ENCODE data around the gene HLTF.

The HLTF gene

DNA sequence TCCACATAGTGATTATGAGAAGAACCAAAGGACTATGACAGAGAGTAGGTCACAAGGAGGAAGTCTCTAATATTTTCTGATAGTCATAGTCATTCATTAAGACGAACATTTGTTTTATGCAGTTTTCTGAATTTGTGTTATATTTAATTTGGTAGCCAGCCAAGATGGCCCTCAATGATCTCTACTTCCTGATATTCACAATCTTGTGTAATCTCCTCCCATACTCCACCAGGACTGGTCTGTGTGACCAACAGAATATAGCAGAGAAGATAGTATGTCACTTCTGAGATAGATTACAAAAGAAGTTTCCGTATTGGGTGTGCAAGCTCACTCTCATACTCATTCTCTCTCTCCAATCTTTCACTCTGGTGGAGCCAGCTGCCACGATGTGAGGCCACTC lies 30.8 kb downstream of the HLTF start:
- H3K27me3 Mint-ChIP-seq: no peaks in the 10 kb centered on the region
- H3K27ac Mint-ChIP-seq: no peak overlapping the region
- H3K9me3 Mint-ChIP-seq: no peaks in the 10 kb centered on the region
- no peak overlapping the region for H3K4me3 Mint-ChIP-seq
- H3K36me3 Mint-ChIP-seq (ENCODE audit: low read depth): peaks cover 78% of the 10 kb centered on the region
- no peaks in the 10 kb centered on the region for H3K4me1 Mint-ChIP-seq (ENCODE audit: low read depth)

DNA sequence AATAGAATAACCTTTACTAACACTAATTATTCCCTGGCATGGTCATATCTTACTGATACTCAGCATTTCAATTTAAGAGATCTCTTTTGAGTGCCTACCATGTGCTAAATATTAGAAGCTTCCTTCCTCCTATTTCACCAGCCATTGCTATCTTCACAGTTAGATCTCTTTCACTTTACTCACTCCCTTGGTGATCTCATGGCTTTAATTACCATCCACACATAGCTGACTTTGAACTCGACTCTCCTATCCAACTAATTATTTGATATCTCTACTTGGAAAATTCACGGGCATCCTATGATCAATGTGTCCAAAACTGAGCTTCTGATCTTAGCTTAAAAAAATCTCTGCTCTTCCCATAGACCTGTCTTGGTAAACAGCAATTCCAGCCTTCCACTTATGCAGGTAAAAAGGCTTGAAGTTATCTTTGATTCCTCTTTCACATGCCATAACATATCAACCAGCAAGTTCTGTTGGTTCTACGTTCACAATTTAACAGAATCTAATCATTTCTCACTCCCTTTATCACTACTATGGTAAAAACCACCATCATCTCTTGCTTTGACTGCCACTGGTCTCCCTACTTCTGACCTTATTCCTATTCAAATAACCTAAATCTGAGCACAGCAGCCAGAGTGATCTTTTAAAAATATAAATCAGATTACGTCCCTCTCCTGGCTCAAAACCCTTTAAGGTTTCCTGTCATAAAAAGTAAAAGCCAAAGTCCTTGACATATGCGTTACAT lies 41.8 kb downstream of the HLTF start:
- H3K27ac Mint-ChIP-seq: no peak overlapping the region
- no peak overlapping the region for H3K4me3 Mint-ChIP-seq
- H3K9me3 Mint-ChIP-seq: no peaks in the 10 kb centered on the region
- peaks cover 21% of the 10 kb centered on the region for H3K4me1 Mint-ChIP-seq (ENCODE audit: low read depth)
- H3K36me3 Mint-ChIP-seq (ENCODE audit: low read depth): peaks cover 59% of the 10 kb centered on the region
- no peaks in the 10 kb centered on the region for H3K27me3 Mint-ChIP-seq

DNA sequence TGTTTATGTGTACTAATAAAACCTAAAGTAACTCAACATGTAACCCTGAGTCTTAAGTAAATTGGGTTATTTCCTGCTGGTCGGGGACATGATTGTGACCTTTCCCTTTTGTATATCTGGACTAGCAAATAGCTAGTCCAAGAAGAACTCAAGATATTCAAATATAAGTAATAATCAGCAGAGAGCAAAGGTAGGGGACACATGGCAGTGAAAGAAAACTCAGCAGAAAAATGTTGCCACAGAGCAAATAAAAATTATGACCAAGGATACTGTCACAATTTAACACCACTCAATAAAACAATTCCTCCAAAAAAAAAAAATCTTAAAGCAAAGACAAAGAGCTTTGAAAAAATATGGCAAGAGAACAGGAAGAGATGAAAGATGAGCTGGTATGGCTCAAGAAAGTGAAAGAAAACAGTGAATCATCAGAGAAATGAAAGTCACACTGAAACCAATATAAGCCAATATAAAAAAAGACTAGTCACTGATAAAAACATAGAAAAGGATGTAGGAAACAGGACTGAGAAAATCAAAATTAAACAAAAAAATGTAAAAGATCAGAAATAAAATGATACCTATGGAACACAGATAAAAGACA lies 43.4 kb downstream of the HLTF start:
- no peaks in the 10 kb centered on the region for H3K9me3 Mint-ChIP-seq
- peaks cover 51% of the 10 kb centered on the region for H3K36me3 Mint-ChIP-seq (ENCODE audit: low read depth)
- H3K4me3 Mint-ChIP-seq: peak overlapping the region; percentile 11
- peaks cover 21% of the 10 kb centered on the region for H3K4me1 Mint-ChIP-seq (ENCODE audit: low read depth)
- no peaks in the 10 kb centered on the region for H3K27me3 Mint-ChIP-seq
- H3K27ac Mint-ChIP-seq: peak overlapping the region; percentile 78

DNA sequence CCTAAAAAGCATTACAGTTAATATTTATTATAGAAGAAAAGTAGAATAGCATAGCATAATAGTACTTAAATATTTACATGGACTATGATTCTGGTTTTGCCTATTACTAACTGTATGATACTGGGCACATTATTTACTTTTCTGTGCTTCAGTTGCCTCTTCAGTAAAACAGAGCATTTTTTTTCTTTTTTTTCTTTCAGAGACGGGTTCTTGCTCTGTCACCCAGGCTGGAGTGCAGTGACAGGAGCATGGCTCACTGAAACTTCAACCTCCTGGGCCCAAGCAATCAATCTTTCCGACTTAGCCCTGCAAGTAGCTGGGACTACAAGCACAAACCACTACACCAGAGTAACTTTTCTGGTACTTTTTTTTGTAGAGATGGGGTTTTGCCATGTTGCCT lies 48.0 kb downstream of the HLTF start:
- Mint-ChIP-seq H3K36me3 (ENCODE audit: low read depth) (peaks cover 27% of the 10 kb centered on the region), H3K9me3 (no peaks in the 10 kb centered on the region), H3K27me3 (no peaks in the 10 kb centered on the region), H3K4me3 (no peak overlapping the region), H3K4me1 (ENCODE audit: low read depth) (peaks cover 13% of the 10 kb centered on the region), H3K27ac (no peak overlapping the region)

DNA sequence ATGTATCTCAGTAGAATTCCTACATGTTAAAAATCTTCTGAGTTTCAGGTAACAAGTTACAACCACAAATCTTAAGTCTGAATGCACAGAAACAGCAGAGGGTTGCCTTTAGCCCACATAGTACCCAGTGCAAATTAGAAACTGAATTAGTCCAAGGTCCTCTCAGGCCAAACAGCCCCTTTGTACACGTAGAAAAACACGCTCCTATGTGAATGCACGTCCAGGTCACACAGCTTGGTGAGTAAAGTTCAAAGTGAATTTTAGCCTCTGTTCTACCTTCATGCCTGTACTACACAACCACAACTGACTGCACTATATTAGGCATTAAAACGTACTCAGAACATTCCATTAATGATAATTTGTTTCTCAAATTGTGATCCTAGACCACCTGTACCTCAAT lies 48.6 kb downstream of the HLTF start:
- no peak overlapping the region for H3K4me3 Mint-ChIP-seq
- H3K36me3 Mint-ChIP-seq (ENCODE audit: low read depth): peaks cover 22% of the 10 kb centered on the region
- H3K27me3 Mint-ChIP-seq: no peaks in the 10 kb centered on the region
- H3K27ac Mint-ChIP-seq: no peak overlapping the region
- peaks cover 6% of the 10 kb centered on the region for H3K4me1 Mint-ChIP-seq (ENCODE audit: low read depth)
- no peaks in the 10 kb centered on the region for H3K9me3 Mint-ChIP-seq

DNA sequence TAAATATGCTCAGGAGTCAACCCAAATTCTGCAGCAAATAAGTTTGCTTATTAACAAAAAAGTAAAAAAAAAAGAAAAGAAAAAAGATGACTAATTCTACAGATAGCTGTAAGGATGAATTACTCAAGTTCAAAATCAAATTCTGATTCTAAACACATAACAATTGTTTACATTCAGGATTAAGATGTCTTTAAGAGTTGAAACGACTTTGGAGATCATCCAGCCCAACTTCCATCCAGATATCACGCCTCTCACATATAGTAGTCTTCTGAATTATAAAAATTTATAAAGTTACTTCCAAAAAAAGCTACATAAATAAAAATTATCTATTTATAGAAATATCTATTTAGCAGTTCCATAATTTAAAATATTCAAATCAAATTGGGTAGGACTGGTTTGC lies 55.2 kb downstream of the HLTF start:
- Mint-ChIP-seq H3K36me3 (ENCODE audit: low read depth) (peaks cover 33% of the 10 kb centered on the region), H3K27me3 (no peaks in the 10 kb centered on the region), H3K27ac (no peak overlapping the region), H3K4me1 (ENCODE audit: low read depth) (no peaks in the 10 kb centered on the region), H3K9me3 (no peaks in the 10 kb centered on the region), H3K4me3 (no peak overlapping the region)

DNA sequence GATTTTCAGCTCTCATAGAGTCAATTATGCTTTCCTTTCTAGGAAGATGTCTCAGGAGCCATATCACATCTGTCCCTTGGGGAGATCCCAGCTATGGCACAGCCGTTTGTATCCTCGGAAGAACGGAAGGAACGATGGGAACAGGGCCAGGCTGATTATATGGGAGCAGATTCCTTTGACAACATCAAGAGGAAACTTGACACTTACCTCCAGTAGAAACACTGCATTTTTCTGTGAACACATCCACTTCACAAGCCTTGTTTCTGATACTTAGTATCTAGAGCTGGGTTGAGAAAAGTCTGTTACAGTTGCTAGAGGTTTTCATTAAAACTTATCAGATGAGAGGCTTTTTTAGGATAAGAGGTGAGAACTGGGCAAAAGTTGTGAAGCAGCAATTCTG lies 59.6 kb downstream of the HLTF start:
- Mint-ChIP-seq H3K9me3 (peaks cover 7% of the 10 kb centered on the region), H3K4me1 (ENCODE audit: low read depth) (no peaks in the 10 kb centered on the region), H3K4me3 (no peak overlapping the region), H3K27me3 (no peaks in the 10 kb centered on the region), H3K36me3 (ENCODE audit: low read depth) (peaks cover 70% of the 10 kb centered on the region), H3K27ac (no peak overlapping the region)

DNA sequence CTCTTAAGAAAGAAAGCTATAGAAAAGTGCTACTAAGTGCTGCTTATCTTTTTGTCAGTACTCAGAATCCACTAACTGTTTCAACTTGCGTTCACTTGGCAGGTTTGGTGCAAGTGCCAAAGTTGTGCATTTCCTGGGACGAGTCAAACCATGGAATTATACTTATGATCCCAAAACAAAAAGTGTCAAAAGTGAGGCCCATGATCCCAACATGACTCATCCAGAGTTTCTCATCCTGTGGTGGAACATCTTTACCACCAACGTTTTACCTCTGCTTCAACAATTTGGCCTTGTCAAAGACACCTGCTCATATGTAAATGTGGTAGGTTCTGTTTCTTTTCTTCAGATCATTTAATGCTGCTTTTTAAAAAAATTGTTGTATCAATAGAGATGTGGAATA lies 62.4 kb downstream of the HLTF start:
- Mint-ChIP-seq H3K27me3 (no peaks in the 10 kb centered on the region), H3K4me3 (no peak overlapping the region), H3K9me3 (peaks cover 7% of the 10 kb centered on the region), H3K36me3 (ENCODE audit: low read depth) (peaks cover 70% of the 10 kb centered on the region), H3K27ac (no peak overlapping the region), H3K4me1 (ENCODE audit: low read depth) (peaks cover 12% of the 10 kb centered on the region)

DNA sequence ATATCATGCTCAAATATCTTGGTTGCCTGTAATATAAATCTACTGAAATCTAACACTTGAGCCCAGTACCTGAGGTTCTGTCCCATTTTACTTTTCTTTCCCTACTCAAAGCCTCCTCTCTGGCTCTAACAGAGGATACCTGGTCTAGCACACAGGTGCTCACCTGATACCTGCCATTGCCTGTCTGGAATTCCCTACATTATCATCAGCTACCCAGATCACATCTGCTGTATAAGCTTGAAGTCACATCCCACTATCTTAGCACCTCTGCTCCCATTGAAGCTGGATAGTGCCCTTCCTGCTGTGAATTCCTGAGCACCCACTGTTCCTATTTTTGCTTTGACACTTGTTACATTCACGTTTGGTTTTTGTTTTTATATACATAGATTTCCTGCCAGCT lies 64.5 kb downstream of the HLTF start:
- H3K27ac Mint-ChIP-seq: no peak overlapping the region
- H3K4me1 Mint-ChIP-seq (ENCODE audit: low read depth): peaks cover 15% of the 10 kb centered on the region

DNA sequence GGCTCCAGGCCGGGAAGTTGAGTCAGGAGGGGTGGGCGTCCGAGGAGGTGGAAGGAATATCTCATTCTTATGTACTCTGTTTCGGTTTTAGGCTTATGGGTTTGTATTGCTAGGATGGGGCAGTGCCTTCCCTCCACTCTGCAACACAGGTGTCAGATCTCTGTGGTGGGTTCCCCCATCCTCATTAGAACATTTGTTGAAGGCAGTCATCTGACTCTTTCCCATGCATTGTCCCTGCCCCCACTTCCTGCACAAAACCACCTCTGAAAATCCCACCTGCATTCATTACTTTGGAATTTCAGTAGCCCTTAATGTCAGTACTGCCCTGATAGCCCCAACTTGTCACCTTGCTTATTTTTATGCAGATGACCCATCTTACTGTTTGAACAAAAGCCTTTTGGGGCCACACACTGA lies 65.5 kb downstream of the HLTF start:
- peaks cover 15% of the 10 kb centered on the region for H3K4me1 Mint-ChIP-seq (ENCODE audit: low read depth)
- peaks cover 53% of the 10 kb centered on the region for H3K36me3 Mint-ChIP-seq (ENCODE audit: low read depth)
- peak overlapping the region; percentile 37 for H3K27ac Mint-ChIP-seq
- H3K9me3 Mint-ChIP-seq: peaks cover 7% of the 10 kb centered on the region
- H3K27me3 Mint-ChIP-seq: no peaks in the 10 kb centered on the region
- H3K4me3 Mint-ChIP-seq: no peak overlapping the region

More for the DNA sequence above, 64.5 kb downstream of the HLTF start:
- peaks cover 63% of the 10 kb centered on the region for H3K36me3 Mint-ChIP-seq (ENCODE audit: low read depth)
- H3K4me3 Mint-ChIP-seq: no peak overlapping the region
- no peaks in the 10 kb centered on the region for H3K27me3 Mint-ChIP-seq
- H3K9me3 Mint-ChIP-seq: peaks cover 7% of the 10 kb centered on the region

DNA sequence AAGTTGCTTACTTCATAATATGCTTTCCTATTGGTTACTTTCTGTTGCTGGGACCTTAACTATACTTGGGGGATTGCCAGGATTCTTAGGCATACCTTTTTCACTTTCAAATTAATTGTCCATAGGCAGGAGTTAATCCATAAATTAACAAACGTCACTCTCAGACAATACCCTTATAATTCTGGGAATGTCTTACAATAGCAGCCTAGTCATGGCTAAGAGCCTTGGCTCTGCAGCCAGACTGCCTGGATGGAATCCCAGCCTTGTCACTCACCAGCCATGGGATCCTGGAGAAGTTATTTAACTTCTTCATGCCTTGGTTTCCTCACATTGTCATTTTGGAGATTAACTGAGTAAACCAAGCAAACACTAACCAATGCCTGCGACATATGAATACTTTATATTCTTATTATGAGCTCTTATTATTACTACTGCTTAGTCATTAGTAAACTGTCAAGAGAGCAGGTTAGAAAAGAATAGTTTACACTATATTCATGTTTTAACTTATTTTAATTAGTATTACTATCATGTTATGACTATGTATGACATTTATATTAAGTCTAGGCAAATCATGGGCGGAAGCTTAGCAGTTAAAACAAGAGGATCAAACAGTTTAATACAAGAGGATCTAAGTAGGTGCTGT lies 66.0 kb downstream of the HLTF start:
- no peaks in the 10 kb centered on the region for H3K27me3 Mint-ChIP-seq
- H3K9me3 Mint-ChIP-seq: peaks cover 7% of the 10 kb centered on the region
- no peak overlapping the region for H3K4me3 Mint-ChIP-seq
- H3K36me3 Mint-ChIP-seq (ENCODE audit: low read depth): peaks cover 53% of the 10 kb centered on the region
- H3K27ac Mint-ChIP-seq: peak overlapping the region; percentile 37
- peaks cover 15% of the 10 kb centered on the region for H3K4me1 Mint-ChIP-seq (ENCODE audit: low read depth)

DNA sequence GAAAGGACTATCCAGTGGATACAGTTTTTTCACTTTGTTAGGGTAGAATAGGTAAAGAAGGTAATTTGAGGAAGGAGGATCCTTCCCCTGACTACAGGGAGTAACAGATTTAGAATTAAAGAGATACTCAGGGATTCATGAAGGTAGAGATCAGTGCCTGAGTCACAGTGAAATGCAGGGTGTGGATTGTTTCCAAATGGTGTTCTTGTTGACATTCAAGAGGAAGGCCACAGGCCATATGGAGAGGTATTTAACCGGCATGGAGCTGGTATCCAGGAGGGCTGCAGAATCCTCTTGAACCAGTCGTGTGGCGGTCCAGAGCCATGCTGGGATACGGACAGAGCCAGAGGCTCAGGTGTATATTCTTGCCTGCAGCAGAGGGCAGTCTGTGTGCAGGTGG lies 66.8 kb downstream of the HLTF start:
- H3K4me1 Mint-ChIP-seq (ENCODE audit: low read depth): peaks cover 15% of the 10 kb centered on the region
- H3K27me3 Mint-ChIP-seq: no peaks in the 10 kb centered on the region
- peaks cover 1% of the 10 kb centered on the region for H3K9me3 Mint-ChIP-seq
- no peak overlapping the region for H3K27ac Mint-ChIP-seq
- no peak overlapping the region for H3K4me3 Mint-ChIP-seq
- peaks cover 51% of the 10 kb centered on the region for H3K36me3 Mint-ChIP-seq (ENCODE audit: low read depth)

DNA sequence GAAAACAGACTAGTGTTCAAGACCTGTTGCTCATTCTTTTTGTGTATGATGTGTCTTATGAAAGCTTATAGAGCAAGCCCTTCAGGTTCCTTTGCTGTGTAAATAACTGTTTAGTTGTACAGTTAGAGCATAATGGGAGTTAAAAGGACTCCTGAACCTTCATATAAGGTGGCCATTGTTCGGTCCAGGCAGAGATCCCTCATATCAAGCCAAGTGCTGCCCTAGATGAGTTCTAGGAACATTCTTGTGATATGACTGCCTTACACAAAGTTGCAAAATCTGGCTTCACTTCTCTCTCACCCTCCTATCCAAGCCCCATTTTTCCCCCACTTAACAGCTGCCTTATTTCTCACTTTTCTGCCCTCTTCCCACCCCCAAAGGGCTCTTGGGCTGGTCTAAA lies 68.1 kb downstream of the HLTF start:
- peaks cover 50% of the 10 kb centered on the region for H3K36me3 Mint-ChIP-seq (ENCODE audit: low read depth)
- no peak overlapping the region for H3K4me3 Mint-ChIP-seq
- H3K27me3 Mint-ChIP-seq: no peaks in the 10 kb centered on the region

DNA sequence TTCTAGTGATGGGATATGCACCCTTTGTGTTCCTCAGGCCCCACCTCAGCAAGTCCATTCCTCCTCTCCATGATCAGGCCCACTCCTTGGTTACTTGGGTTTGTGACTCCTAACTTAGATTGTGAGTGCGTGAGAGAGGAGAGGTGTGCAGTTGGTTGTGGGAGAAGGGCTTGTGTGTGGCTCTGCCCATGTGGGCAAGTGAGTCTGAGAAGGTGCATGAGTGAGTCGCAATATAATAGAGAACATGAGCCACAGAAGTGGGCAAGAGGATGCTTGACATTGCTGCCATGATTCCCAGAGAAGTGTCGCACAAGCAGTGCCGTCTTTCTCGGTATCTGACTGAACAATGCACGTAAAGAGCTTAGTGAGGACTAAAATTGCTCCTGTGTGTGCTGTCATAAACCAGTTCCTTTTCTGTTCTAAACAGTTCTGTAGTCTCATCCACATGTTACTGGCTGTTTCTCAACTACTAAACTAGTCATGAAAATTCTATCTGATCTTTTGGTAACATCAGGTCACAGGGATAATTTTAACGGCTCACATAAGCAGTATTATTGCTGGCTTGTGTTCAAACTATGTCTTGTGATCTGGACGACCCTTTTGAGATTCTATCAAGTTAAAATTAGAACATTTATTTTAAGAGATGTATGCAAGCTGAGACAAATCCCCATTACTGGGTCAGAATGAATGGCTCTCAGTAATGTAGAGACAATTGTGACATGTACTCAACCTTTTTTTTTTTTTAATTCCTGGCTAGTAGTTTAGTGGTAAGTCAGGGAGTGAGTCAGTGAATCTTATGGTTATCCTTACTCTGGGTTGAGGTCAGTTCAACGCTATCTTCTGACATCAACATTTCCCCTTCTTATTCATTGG lies 69.4 kb downstream of the HLTF start:
- H3K27me3 Mint-ChIP-seq: no peaks in the 10 kb centered on the region
- H3K9me3 Mint-ChIP-seq: no peaks in the 10 kb centered on the region
- no peak overlapping the region for H3K4me3 Mint-ChIP-seq
- peaks cover 49% of the 10 kb centered on the region for H3K36me3 Mint-ChIP-seq (ENCODE audit: low read depth)
- H3K4me1 Mint-ChIP-seq (ENCODE audit: low read depth): peaks cover 15% of the 10 kb centered on the region
- peak overlapping the region; percentile 45 for H3K27ac Mint-ChIP-seq

More for the DNA sequence above, 68.1 kb downstream of the HLTF start:
- H3K9me3 Mint-ChIP-seq: no peaks in the 10 kb centered on the region
- H3K27ac Mint-ChIP-seq: no peak overlapping the region
- H3K4me1 Mint-ChIP-seq (ENCODE audit: low read depth): peaks cover 15% of the 10 kb centered on the region

DNA sequence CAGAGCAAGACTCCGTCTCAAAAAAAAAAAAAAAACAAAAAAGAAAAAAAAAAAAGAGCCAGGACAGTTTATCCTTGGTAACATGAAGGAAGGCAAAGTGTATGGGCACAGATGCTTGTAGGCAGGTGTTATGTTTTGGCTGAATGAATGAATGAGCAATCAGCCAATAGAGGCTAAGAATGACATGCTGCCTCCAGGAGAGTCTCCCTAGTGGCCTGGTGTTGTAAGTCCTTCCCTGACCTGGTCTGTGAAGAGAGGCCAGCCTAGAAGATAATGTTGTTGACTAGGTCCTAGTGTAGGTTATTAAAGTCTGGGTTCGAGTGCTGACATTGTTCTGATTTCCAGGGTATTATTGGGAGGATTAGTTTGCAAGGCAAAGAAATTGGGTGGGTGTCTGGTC lies 70.1 kb downstream of the HLTF start:
- Mint-ChIP-seq H3K4me1 (ENCODE audit: low read depth) (peaks cover 15% of the 10 kb centered on the region), H3K27ac (no peak overlapping the region), H3K9me3 (no peaks in the 10 kb centered on the region), H3K4me3 (no peak overlapping the region), H3K27me3 (no peaks in the 10 kb centered on the region), H3K36me3 (ENCODE audit: low read depth) (peaks cover 50% of the 10 kb centered on the region)

Data from stimulated activated naive CD8-positive, alpha-beta T cell treated with anti-CD3 and anti-CD28 coated beads, Interleukin-15, Interleukin-2, amounts not matched to agents 100 ng/mL and 50 ng/mL, for 24 hours (primary cell).